ENCODE measurements around the gene CXXC1.

CXXC1 gene

DNA sequence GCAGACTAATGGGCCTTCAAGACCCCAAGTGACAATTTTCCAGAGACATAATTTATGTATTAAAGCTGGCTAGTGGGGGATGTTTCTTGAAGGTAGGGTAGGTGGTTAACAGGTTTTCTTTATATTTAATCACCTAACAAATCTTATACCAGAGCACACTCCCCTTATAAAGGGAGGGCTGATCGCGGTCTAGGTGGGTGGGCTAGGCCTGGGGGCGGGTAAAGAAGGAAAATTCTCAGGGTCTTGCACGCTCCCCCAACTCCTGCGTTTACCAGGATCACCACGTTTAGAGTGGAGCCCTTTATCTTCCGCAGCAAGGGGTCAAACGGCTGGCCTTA is 19.9 kb upstream of the CXXC1 start:
- peak overlapping the region; percentile 31 for H3K4me3 ChIP-seq (ENCODE audit: insufficient read length, low read depth)
- no peaks in the 10 kb centered on the region for H3K4me1 ChIP-seq (ENCODE audit: insufficient read depth, insufficient read length)
- peak overlapping the region; percentile 47 for H3K9ac ChIP-seq (ENCODE audit: insufficient read length, low read depth)
- no peak for TF ChIP-seq YY1 (IDR thresholded peaks at IDR 0.05; ENCODE audit: insufficient read depth, insufficient read length)
- H3K27me3 ChIP-seq (ENCODE audit: insufficient read depth, insufficient read length), result peaks cover 31% of the 10 kb centered on the region
- DNase-seq (ENCODE audit: low read depth, low spot score), result no peak
- peaks cover 6% of the 10 kb centered on the region; the same call in 1 of the 2 replicates for H3K9me3 ChIP-seq (ENCODE audit: insufficient read depth, low read length)
- no peaks in the 10 kb centered on the region for H3K36me3 ChIP-seq (ENCODE audit: insufficient read depth, insufficient read length, low read length)

DNA sequence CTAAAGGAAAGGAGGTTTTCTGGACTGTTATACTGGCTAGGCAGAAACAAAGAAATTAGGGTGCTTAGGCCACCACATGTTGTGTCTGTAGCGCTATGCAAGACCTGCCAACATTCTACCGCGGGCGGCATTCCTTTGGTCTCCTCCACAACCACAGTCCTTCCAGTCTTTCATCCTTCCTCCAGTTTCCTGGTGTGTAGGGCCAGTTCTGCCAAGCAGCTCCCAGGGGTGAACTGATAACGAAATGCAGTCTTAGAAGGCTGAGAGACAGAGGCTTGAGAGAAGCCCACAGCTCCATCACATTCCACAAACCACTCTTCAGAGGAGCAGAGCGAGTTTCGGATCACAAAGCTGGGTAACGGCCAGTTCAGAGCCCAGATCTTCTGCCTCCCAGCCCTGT is 19.5 kb upstream of the CXXC1 start:
- peaks cover 6% of the 10 kb centered on the region; the same call in 1 of the 2 replicates for H3K9me3 ChIP-seq (ENCODE audit: insufficient read depth, low read length)
- no peaks in the 10 kb centered on the region for H3K36me3 ChIP-seq (ENCODE audit: insufficient read depth, insufficient read length, low read length)
- no peak overlapping the region for H3K4me3 ChIP-seq (ENCODE audit: insufficient read length, low read depth)
- DNase-seq (ENCODE audit: low read depth, low spot score), result no peak
- H3K27me3 ChIP-seq (ENCODE audit: insufficient read depth, insufficient read length), result peaks cover 31% of the 10 kb centered on the region
- no peak for TF ChIP-seq SUZ12 (IDR thresholded peaks at IDR 0.05; ENCODE audit: extremely low read depth, insufficient read depth, insufficient read length)
- no peaks in the 10 kb centered on the region for H3K4me1 ChIP-seq (ENCODE audit: insufficient read depth, insufficient read length)
- no peak overlapping the region for H3K9ac ChIP-seq (ENCODE audit: insufficient read length, low read depth)

DNA sequence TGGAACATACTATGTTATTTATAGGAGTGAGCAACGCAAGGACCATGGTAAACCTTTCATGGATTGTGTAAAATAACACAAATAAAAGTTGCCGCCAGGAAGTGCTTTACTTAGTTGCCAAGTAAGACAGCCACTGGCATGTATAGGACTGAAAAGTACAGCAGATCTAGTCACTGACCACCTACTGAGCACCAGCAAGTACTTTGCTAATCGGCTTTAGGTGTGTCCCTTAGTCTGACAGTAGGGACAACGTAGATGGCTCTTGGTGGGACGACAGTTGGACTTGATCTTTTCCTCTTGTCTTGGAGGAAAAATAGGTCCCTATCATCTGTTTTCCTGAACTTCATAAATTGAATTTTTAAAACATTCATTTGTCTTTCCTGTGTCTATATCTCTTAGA is 13.6 kb upstream of the CXXC1 start:
- TF ChIP-seq ZNF274 (IDR thresholded peaks at IDR 0.05; ENCODE audit: low read depth, low read length) (no peak), YY1 (IDR thresholded peaks at IDR 0.05; ENCODE audit: insufficient read depth, insufficient read length) (no peak), SUZ12 (IDR thresholded peaks at IDR 0.05; ENCODE audit: extremely low read depth, insufficient read depth, insufficient read length) (no peak)
- H3K9ac ChIP-seq (ENCODE audit: insufficient read length, low read depth), result no peak overlapping the region
- H3K9me3 ChIP-seq (ENCODE audit: insufficient read depth, low read length), result peaks cover 6% of the 10 kb centered on the region; the same call in 1 of the 2 replicates
- H3K36me3 ChIP-seq (ENCODE audit: insufficient read depth, insufficient read length, low read length), result no peaks in the 10 kb centered on the region
- H3K4me3 ChIP-seq (ENCODE audit: insufficient read length, low read depth), result no peak overlapping the region
- DNase-seq (ENCODE audit: low read depth, low spot score), result no peak
- peaks cover 39% of the 10 kb centered on the region for H3K27me3 ChIP-seq (ENCODE audit: insufficient read depth, insufficient read length)
- no peaks in the 10 kb centered on the region for H3K4me1 ChIP-seq (ENCODE audit: insufficient read depth, insufficient read length)

DNA sequence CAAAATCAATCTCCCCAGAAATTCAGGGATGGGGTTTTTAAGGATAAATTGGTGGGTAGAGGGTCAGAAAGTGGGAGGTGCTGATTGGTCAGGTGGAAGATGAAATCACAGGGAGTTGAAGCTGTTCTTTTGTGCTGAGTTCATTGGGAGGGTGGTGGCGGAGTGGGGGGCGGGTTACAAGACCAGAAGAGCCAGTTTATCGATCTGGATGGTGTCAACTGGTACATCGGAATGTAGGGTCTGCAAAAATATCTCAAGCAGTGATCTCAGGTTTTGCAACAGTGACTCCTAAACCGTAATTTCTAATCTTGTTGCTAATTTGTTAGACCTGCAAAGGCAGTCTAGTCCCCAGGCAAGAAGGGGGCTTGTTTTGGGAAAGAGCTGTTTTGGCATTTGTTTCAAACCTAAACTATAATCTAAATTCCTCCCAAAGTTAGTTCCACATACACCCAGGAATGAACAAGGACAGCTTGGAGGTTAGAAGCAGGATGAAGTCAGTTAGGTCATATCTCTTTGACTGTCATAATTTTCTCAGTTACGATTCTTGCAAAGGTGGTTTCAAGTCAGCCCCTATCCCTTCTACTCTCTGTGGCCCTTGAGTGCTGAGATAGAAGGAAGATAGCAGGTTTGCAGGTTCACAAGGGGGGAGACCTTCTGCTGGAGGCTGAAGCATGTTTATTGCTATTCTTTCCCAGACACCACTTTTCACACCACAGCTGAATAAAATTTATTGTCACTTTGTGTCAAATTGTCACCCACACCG is 12.3 kb upstream of the CXXC1 start:
- no peak for TF ChIP-seq ZNF274 (IDR thresholded peaks at IDR 0.05; ENCODE audit: low read depth, low read length)
- no peak for TF ChIP-seq YY1 (IDR thresholded peaks at IDR 0.05; ENCODE audit: insufficient read depth, insufficient read length)
- no peak for TF ChIP-seq SUZ12 (IDR thresholded peaks at IDR 0.05; ENCODE audit: extremely low read depth, insufficient read depth, insufficient read length)
- H3K4me1 ChIP-seq (ENCODE audit: insufficient read depth, insufficient read length), result no peaks in the 10 kb centered on the region
- no peak for DNase-seq (ENCODE audit: low read depth, low spot score)
- H3K9ac ChIP-seq (ENCODE audit: insufficient read length, low read depth), result no peak overlapping the region
- no peaks in the 10 kb centered on the region for H3K36me3 ChIP-seq (ENCODE audit: insufficient read depth, insufficient read length, low read length)
- 0 out of 2 replicates have a peak, but pooled peaks cover under 1% of the 10 kb centered on the region for H3K9me3 ChIP-seq (ENCODE audit: insufficient read depth, low read length)
- no peak overlapping the region for H3K4me3 ChIP-seq (ENCODE audit: insufficient read length, low read depth)
- H3K27me3 ChIP-seq (ENCODE audit: insufficient read depth, insufficient read length), result peaks cover 39% of the 10 kb centered on the region

DNA sequence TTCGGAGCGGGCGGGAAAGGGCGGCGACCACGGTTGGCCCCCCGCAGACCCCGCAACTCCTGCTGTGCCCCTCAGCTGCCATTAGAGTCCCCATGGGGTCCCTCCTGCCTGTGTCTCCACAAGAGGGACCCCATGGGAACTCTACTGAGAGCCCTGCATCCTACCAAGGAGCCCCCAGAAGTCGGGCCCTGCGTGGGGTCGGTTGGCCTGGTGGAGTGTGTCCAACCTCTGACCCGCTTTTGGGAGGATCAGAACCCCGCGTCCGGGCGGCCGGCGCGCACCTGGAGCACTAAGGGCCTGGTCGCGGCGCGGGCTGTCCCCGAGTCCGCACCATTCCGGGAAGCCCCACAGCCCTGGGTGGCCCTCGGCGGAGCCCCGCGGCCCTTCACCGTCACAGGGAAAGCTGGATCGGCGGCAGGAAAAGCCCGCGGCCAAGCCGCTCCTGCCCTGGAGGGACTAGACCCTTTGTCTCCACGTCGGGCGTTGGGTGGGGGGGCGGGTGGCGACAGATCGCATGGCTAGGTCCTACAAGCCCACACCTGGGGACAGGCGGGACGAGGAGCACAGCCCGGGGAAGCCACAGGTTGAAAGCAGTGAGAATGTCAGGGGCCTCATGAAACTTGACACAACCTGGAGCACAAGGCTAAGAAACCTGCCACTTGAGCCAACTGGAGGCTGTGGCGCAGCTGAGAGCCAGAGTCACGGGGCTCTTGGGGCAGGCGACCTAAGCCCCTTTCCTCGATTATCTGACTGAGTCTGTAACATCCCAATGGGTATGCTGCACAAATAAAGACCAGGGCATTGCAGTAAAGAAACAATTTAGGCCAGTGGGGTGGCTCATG is 11.2 kb upstream of the CXXC1 start:
- H3K4me1 ChIP-seq (ENCODE audit: insufficient read depth, insufficient read length), result no peaks in the 10 kb centered on the region
- peak overlapping the region; percentile 56 for H3K4me3 ChIP-seq (ENCODE audit: insufficient read length, low read depth)
- no peaks in the 10 kb centered on the region for H3K36me3 ChIP-seq (ENCODE audit: insufficient read depth, insufficient read length, low read length)
- no peaks in the 10 kb centered on the region for H3K9me3 ChIP-seq (ENCODE audit: insufficient read depth, low read length)
- peak overlapping the region; percentile 56 for H3K9ac ChIP-seq (ENCODE audit: insufficient read length, low read depth)
- no peak for TF ChIP-seq ZNF274 (IDR thresholded peaks at IDR 0.05; ENCODE audit: low read depth, low read length)
- TF ChIP-seq YY1 (IDR thresholded peaks at IDR 0.05; ENCODE audit: insufficient read depth, insufficient read length), result no peak
- TF ChIP-seq SUZ12 (IDR thresholded peaks at IDR 0.05; ENCODE audit: extremely low read depth, insufficient read depth, insufficient read length), result no peak
- H3K27me3 ChIP-seq (ENCODE audit: insufficient read depth, insufficient read length), result peaks cover 35% of the 10 kb centered on the region
- no peak for DNase-seq (ENCODE audit: low read depth, low spot score)

DNA sequence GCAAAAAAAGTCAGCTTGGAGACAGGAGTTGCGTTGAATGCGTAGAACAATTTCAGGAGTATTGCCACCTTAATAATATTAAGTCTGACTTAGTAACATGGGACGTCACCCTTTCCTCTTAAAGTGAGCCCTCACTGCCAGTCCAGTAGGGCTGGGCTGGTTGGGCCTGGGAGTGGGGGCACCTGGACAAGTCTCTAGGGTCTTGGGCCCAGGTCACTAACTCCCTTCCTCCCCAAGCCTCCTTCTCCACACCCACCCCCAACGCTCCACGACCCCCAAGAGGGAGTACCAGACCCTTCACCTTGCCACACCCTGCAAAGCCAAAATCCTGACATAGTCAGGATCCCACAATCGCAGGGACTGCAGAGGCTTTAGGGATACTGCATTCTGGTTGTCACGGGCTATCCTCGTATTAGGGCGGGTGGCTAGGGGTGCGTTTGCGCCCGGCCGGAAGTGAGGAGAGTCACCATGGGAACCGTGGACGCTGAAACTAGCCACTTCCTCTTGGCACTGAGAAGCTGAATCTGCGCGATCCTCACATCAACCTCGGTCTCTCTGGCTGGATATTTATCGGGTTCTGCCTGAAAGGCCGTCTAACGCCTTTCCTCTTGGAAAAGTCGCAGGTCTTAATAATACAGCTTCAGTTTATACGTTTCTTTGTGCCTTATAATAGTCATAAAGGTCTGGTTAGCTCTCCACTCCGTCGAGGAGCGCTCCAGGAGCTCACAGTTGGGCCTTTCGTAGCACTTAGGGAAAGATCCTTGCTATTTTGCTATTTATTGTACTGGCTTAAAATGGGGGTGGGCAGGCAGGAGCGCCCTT is 10.3 kb upstream of the CXXC1 start:
- Histone ChIP-seq H3K36me3 (ENCODE audit: insufficient read depth, insufficient read length, low read length) (no peaks in the 10 kb centered on the region), H3K4me1 (ENCODE audit: insufficient read depth, insufficient read length) (no peaks in the 10 kb centered on the region), H3K9me3 (ENCODE audit: insufficient read depth, low read length) (no peaks in the 10 kb centered on the region), H3K9ac (ENCODE audit: insufficient read length, low read depth) (peak overlapping the region; percentile 56), H3K4me3 (ENCODE audit: insufficient read length, low read depth) (peak overlapping the region; percentile 56), H3K27me3 (ENCODE audit: insufficient read depth, insufficient read length) (peaks cover 33% of the 10 kb centered on the region)
- peak; percentile 40 for DNase-seq (ENCODE audit: low read depth, low spot score)
- no peak for TF ChIP-seq SUZ12 (IDR thresholded peaks at IDR 0.05; ENCODE audit: extremely low read depth, insufficient read depth, insufficient read length)
- TF ChIP-seq ZNF274 (IDR thresholded peaks at IDR 0.05; ENCODE audit: low read depth, low read length), result no peak
- TF ChIP-seq YY1 (IDR thresholded peaks at IDR 0.05; ENCODE audit: insufficient read depth, insufficient read length), result no peak

DNA sequence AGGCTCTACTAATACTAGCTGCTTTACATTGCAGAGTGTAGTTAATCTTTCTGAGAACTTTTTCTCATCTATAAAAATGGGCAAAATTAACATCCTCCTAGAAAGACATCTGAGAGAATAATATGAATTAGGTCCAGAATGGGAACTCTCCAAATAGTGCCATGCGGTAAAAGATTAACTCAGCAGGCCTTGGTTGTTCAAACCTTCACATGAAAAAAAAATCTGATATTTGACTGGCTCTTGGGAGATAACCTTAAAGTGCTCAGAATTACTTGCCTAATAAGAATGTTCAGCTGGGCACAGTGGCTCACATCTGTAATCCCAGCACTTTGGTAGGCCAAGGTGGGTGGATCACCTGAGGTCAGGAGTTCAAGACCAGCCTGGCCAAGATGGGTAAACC is 5.5 kb upstream of the CXXC1 start:
- H3K4me3 ChIP-seq (ENCODE audit: insufficient read length, low read depth), result no peak overlapping the region
- no peaks in the 10 kb centered on the region for H3K4me1 ChIP-seq (ENCODE audit: insufficient read depth, insufficient read length)
- H3K36me3 ChIP-seq (ENCODE audit: insufficient read depth, insufficient read length, low read length), result no peaks in the 10 kb centered on the region
- H3K9me3 ChIP-seq (ENCODE audit: insufficient read depth, low read length), result no peaks in the 10 kb centered on the region
- H3K27me3 ChIP-seq (ENCODE audit: insufficient read depth, insufficient read length), result peaks cover under 1% of the 10 kb centered on the region
- no peak overlapping the region for H3K9ac ChIP-seq (ENCODE audit: insufficient read length, low read depth)
- TF ChIP-seq ZNF274 (IDR thresholded peaks at IDR 0.05; ENCODE audit: low read depth, low read length), result no peak
- no peak for TF ChIP-seq YY1 (IDR thresholded peaks at IDR 0.05; ENCODE audit: insufficient read depth, insufficient read length)
- TF ChIP-seq SUZ12 (IDR thresholded peaks at IDR 0.05; ENCODE audit: extremely low read depth, insufficient read depth, insufficient read length), result no peak
- DNase-seq (ENCODE audit: low read depth, low spot score), result no peak

Data from NT2/D1 (cell line).